CD4-positive, alpha-beta T cell treated with Interleukin-2 at 100 ng/mL for 4 hours (primary cell): ENCODE measurements around the gene HCFC1R1.

ENCODE experiments used
- DNase-seq: peaks from one replicate; pipeline ENCODE4 v3.0.0-alpha.2; 2020; ENCODE audit warnings: low spot score

HCFC1R1 gene

GRCh38 chr16:3019594-3020246 is 4.0 kb downstream of the HCFC1R1 start:
- no peak for DNase-seq

GRCh38 chr16:3017794-3018506 is 5.8 kb downstream of the HCFC1R1 start, which contains the start of gene CLDN6:
TSS of gene CLDN6 (minus strand) at chr16:3018183. CDS start at chr16:3016021, 2,162 bp downstream.
- peak; percentile 27 for DNase-seq

- no peak for DNase-seq
Observed at GRCh38 chr16:3017344-3017743, 6.4 kb downstream of the HCFC1R1 start.

- no peak for DNase-seq
Observed at GRCh38 chr16:3015865-3016521, 7.7 kb downstream of the HCFC1R1 start.

GRCh38 chr16:3014971-3015370 is 8.8 kb downstream of the HCFC1R1 start:
- DNase-seq: no peak

- DNase-seq: no peak
Observed at GRCh38 chr16:3013998-3014690, 9.6 kb downstream of the HCFC1R1 start.

- DNase-seq: no peak
Observed at GRCh38 chr16:3013491-3013951, 10.2 kb downstream of the HCFC1R1 start.

- no peak for DNase-seq
Observed at GRCh38 chr16:3012828-3013420, 10.8 kb downstream of the HCFC1R1 start, which contains the start of gene CLDN9. TSS of gene CLDN9 (plus strand) at chr16:3012923. CDS start at chr16:3013363, 440 bp downstream.

- DNase-seq: no peak
Observed at GRCh38 chr16:3012246-3012645, 11.5 kb downstream of the HCFC1R1 start.

- DNase-seq: no peak
Observed at GRCh38 chr16:3010510-3010909, 13.2 kb downstream of the HCFC1R1 start.

GRCh38 chr16:3009568-3010390 is 14.0 kb downstream of the HCFC1R1 start:
- DNase-seq: no peak

- no peak for DNase-seq
Observed at GRCh38 chr16:3008690-3009037, 15.1 kb downstream of the HCFC1R1 start.

GRCh38 chr16:3007957-3008689 is 15.6 kb downstream of the HCFC1R1 start:
- peak; percentile 18 for DNase-seq

GRCh38 chr16:3007059-3007956 is 16.4 kb downstream of the HCFC1R1 start:
- DNase-seq: no peak

- no peak for DNase-seq
Observed at GRCh38 chr16:3004781-3005284, 18.9 kb downstream of the HCFC1R1 start.

GRCh38 chr16:3004319-3004718 is 19.4 kb downstream of the HCFC1R1 start:
- DNase-seq: no peak

GRCh38 chr16:3003582-3004270 is 20.0 kb downstream of the HCFC1R1 start:
- peak; percentile 99 for DNase-seq

GRCh38 chr16:3001316-3001715 is 22.4 kb downstream of the HCFC1R1 start:
- DNase-seq: no peak
